H9 (cell line): ENCODE results near the gene OR10H2. TPM values are rescaled to one million over a fixed set of nuclear protein-coding genes. Genes with fewer than 3 reads are reported as not detected.

Experiments
- DNase-seq: peaks from one replicate; pipeline ENCODE4 v3.0.0-alpha.2; 2017
- H2AFZ ChIP-seq: one replicate; pipeline ENCODE4 v1.6.1; 2013; ENCODE audit warnings: mild to moderate bottlenecking, low read length, control low read depth, moderate library complexity
- H2AK5ac ChIP-seq: 2 replicates; pipeline ENCODE4 v1.6.1; 2013; ENCODE audit warnings: low read length, control low read depth, mixed read lengths; ENCODE audit not compliant: insufficient read length
- H2BK120ac ChIP-seq: one replicate; pipeline ENCODE4 v1.6.1; 2013; ENCODE audit warnings: low read depth, mild to moderate bottlenecking, low read length, control low read depth, inconsistent platforms; ENCODE audit not compliant: poor library complexity, severe bottlenecking
- H2BK12ac ChIP-seq: 2 replicates; pipeline ENCODE4 v1.6.1; 2013; ENCODE audit warnings: low read length, control low read depth, mixed read lengths, low read depth; ENCODE audit not compliant: insufficient read length
- H2BK15ac ChIP-seq: 2 replicates; pipeline ENCODE4 v1.6.1; 2013; ENCODE audit warnings: low read depth, low read length, control low read depth
- H2BK20ac ChIP-seq: one replicate; pipeline ENCODE4 v1.6.1; 2013; ENCODE audit warnings: low read depth, mild to moderate bottlenecking, low read length, control low read depth, inconsistent platforms; ENCODE audit not compliant: poor library complexity, severe bottlenecking
- H2BK5ac ChIP-seq: 2 replicates; pipeline ENCODE4 v1.6.1; 2013; ENCODE audit warnings: low read length, control low read depth, mixed read lengths; ENCODE audit not compliant: insufficient read length
- H3K14ac ChIP-seq: 2 replicates; pipeline ENCODE4 v1.6.1; 2013; ENCODE audit warnings: low read length, control low read depth; ENCODE audit not compliant: insufficient read depth
- H3K18ac ChIP-seq: 2 replicates; pipeline ENCODE4 v1.6.1; 2013; ENCODE audit warnings: low read depth, mild to moderate bottlenecking, mixed read lengths, low read length, control low read depth; ENCODE audit not compliant: insufficient read length
- H3K23ac ChIP-seq: 2 replicates; pipeline ENCODE4 v1.6.1; 2013; ENCODE audit warnings: low read length, control low read depth, mixed read lengths, low read depth; ENCODE audit not compliant: insufficient read length
- H3K23me2 ChIP-seq: 2 replicates; pipeline ENCODE4 v1.6.1; 2013; ENCODE audit warnings: low read depth, mild to moderate bottlenecking, mixed read lengths, low read length, control low read depth; ENCODE audit not compliant: insufficient read length, poor library complexity, severe bottlenecking
- H3K27ac ChIP-seq: 2 replicates; pipeline ENCODE4 v1.5.1; 2013; ENCODE audit warnings: low read length, control low read depth, mixed read lengths, low read depth; ENCODE audit not compliant: insufficient read length
- H3K27me3 ChIP-seq: 2 replicates; pipeline ENCODE4 v1.6.1; 2013; ENCODE audit warnings: low read length, control low read depth, inconsistent platforms; ENCODE audit not compliant: insufficient read depth
- H3K4ac ChIP-seq: 2 replicates; pipeline ENCODE4 v1.6.1; 2013; ENCODE audit warnings: low read depth, mild to moderate bottlenecking, control low read depth, inconsistent platforms, low read length, moderate library complexity
- H3K4me1 ChIP-seq: 2 replicates; pipeline ENCODE4 v1.6.1; 2013; ENCODE audit warnings: low read length, control low read depth, inconsistent platforms; ENCODE audit not compliant: insufficient read depth
- H3K4me2 ChIP-seq: 2 replicates; pipeline ENCODE4 v1.6.1; 2013; ENCODE audit warnings: low read length, control low read depth, mixed read lengths; ENCODE audit not compliant: insufficient read length, insufficient read depth
- H3K56ac ChIP-seq: 2 replicates; pipeline ENCODE4 v1.6.1; 2013; ENCODE audit warnings: low read depth, mild to moderate bottlenecking, mixed read lengths, low read length, control low read depth; ENCODE audit not compliant: insufficient read length
- H3K79me1 ChIP-seq: 2 replicates; pipeline ENCODE4 v1.6.1; 2013; ENCODE audit warnings: low read depth, mild to moderate bottlenecking, moderate library complexity, low read length, control low read depth, inconsistent platforms; ENCODE audit not compliant: insufficient read depth, poor library complexity, severe bottlenecking
- H3K79me2 ChIP-seq: 2 replicates; pipeline ENCODE4 v1.6.1; 2013; ENCODE audit warnings: low read length, control low read depth, inconsistent platforms; ENCODE audit not compliant: insufficient read depth
- H3K9ac ChIP-seq: 2 replicates; pipeline ENCODE4 v1.6.1; 2013; ENCODE audit warnings: low read length, control low read depth, mixed read lengths; ENCODE audit not compliant: insufficient read length; ENCODE audit errors: extremely low read depth
- H3K9me3 ChIP-seq: one replicate; pipeline ENCODE4 v1.6.1; 2013; ENCODE audit warnings: low read depth, low read length, inconsistent platforms; ENCODE audit not compliant: control insufficient read depth
- H3T11ph ChIP-seq: one replicate; pipeline ENCODE4 v1.6.1; 2013; ENCODE audit warnings: mild to moderate bottlenecking, low read length, control low read depth, inconsistent platforms
- H4K20me1 ChIP-seq: one replicate; pipeline ENCODE4 v1.6.1; 2013; ENCODE audit not compliant: control insufficient read depth, insufficient read length, insufficient read depth
- H4K5ac ChIP-seq: 2 replicates; pipeline ENCODE4 v1.6.1; 2013; ENCODE audit warnings: low read depth, mild to moderate bottlenecking, mixed read lengths, low read length, control low read depth; ENCODE audit not compliant: insufficient read length
- H4K8ac ChIP-seq: replicated peaks from 2 replicates; pipeline ENCODE4 v1.6.1; 2013; ENCODE audit warnings: low read length, control low read depth, mixed read lengths, low read depth; ENCODE audit not compliant: insufficient read length
- H4K91ac ChIP-seq: 2 replicates; pipeline ENCODE4 v1.6.1; 2013; ENCODE audit warnings: low read depth, mild to moderate bottlenecking, moderate library complexity, mixed read lengths, low read length, control low read depth; ENCODE audit not compliant: insufficient read length
- H3K27ac Mint-ChIP-seq, 3 experiments: 2 replicates in 2 of 3; 3 replicates in 1 of 3; pipeline ENCODE4 v1.8.0; 2020 to 2021; ENCODE audit warnings: mixed read lengths in 3 of 3, mild to moderate bottlenecking in 1 of 3, moderate library complexity in 1 of 3
- H3K27me3 Mint-ChIP-seq: 2 replicates; pipeline ENCODE4 v1.8.0; 2021; ENCODE audit warnings: low read depth, mild to moderate bottlenecking, moderate library complexity, mixed read lengths
- H3K36me3 Mint-ChIP-seq, 3 experiments: 2 replicates in 2 of 3; 3 replicates in 1 of 3; pipeline ENCODE4 v1.8.0; 2020 to 2021; ENCODE audit warnings: low read depth in 3 of 3, mixed read lengths in 3 of 3; ENCODE audit not compliant: insufficient read depth in 1 of 3
- H3K4me1 Mint-ChIP-seq, 2 experiments: 2 replicates each; pipeline ENCODE4 v1.8.0; 2020; ENCODE audit warnings: mixed read lengths in 2 of 2
- H3K4me3 Mint-ChIP-seq, 2 experiments: 2 replicates in 1 of 2; 3 replicates in 1 of 2; pipeline ENCODE4 v1.8.0; 2020 to 2021; ENCODE audit warnings: mild to moderate bottlenecking in 2 of 2, mixed read lengths in 2 of 2, moderate library complexity in 1 of 2
- H3K9me3 Mint-ChIP-seq, 2 experiments: 2 replicates in 1 of 2; 3 replicates in 1 of 2; pipeline ENCODE4 v1.8.0; 2020; ENCODE audit warnings: mild to moderate bottlenecking in 2 of 2, mixed read lengths in 2 of 2, moderate library complexity in 1 of 2
- WGBS: extraction: QIAGEN DNeasy Blood & Tissue Kit; methylation state at CpG from one replicate; pipeline ENCODE4 v1.1.7; 2013; ENCODE audit warnings: missing lambda C conversion rate, low lambda C conversion rate, mixed read lengths; ENCODE audit not compliant: insufficient read length; ENCODE audit errors: extremely low coverage; 5-methylcytosine and 5-hydroxymethylcytosine counted together
- total RNA-seq: library from RNA; stranded (reverse); gene quantifications from 2 replicates; pipeline ENCODE4 v1.2.1, GENCODE V29; 2021
- TF ChIP-seq, protein P1 (sequence below): fragments of 200-600 bp; sonication (generic); conservative IDR thresholded peaks from 3 replicates; pipeline ENCODE4 v1.8.0; 2021; ENCODE audit warnings: antibody characterized with exemption, mild to moderate bottlenecking

The OR10H2 gene
- total RNA-seq, 1 experiment from 2014 or later, result not detected

DNA sequence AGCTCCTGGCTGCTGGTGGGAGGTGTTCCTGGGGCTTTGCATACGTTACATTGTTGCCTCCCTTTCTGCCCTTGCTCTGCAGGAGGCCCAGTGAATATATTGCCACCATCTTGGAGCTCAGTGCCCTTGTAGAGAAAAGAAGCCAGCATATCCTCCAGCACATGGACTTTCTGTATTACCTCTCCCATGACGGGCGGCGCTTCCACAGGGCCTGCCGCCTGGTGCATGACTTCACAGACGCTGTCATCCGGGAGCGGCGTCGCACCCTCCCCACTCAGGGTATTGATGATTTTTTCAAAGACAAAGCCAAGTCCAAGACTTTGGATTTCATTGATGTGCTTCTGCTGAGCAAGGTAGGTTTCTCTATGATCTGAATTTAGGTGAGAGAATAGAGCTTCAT lies 44.4 kb upstream of the OR10H2 start:
- H3K9me3 ChIP-seq, result peaks cover 96% of the 10 kb centered on the region
- DNase-seq, result no peak
- TF ChIP-seq, protein P1, sequence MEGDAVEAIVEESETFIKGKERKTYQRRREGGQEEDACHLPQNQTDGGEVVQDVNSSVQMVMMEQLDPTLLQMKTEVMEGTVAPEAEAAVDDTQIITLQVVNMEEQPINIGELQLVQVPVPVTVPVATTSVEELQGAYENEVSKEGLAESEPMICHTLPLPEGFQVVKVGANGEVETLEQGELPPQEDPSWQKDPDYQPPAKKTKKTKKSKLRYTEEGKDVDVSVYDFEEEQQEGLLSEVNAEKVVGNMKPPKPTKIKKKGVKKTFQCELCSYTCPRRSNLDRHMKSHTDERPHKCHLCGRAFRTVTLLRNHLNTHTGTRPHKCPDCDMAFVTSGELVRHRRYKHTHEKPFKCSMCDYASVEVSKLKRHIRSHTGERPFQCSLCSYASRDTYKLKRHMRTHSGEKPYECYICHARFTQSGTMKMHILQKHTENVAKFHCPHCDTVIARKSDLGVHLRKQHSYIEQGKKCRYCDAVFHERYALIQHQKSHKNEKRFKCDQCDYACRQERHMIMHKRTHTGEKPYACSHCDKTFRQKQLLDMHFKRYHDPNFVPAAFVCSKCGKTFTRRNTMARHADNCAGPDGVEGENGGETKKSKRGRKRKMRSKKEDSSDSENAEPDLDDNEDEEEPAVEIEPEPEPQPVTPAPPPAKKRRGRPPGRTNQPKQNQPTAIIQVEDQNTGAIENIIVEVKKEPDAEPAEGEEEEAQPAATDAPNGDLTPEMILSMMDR, result no peak
- no peaks in the 10 kb centered on the region for H3K27me3 ChIP-seq
- no peak overlapping the region for H2AFZ ChIP-seq
- H3K4me1 ChIP-seq, result no peaks in the 10 kb centered on the region
- no peak overlapping the region for H2BK20ac ChIP-seq
- Mint-ChIP-seq H3K9me3 (peaks cover 96 to 98% of the 10 kb centered on the region in 2 experiments), H3K27ac (no peak overlapping the region), H3K4me3 (no peak overlapping the region), H3K36me3 (peaks cover 5 to 42% (median 22%) of the 10 kb centered on the region in 3 experiments; a peak in 6 of 7 replicates), H3K27me3 (peaks cover 7% of the 10 kb centered on the region), H3K4me1 (no peaks in the 10 kb centered on the region)
- H3K23me2 ChIP-seq, result no peaks in the 10 kb centered on the region
- H3K79me2 ChIP-seq, result no peaks in the 10 kb centered on the region
- no peak overlapping the region for H3K18ac ChIP-seq
- no peak overlapping the region for H4K8ac ChIP-seq
- no peak overlapping the region for H2BK5ac ChIP-seq
- no peak overlapping the region for H3K4ac ChIP-seq
- H2BK120ac ChIP-seq, result no peak overlapping the region
- H3K4me2 ChIP-seq, result no peak overlapping the region
- no CpG with 5 or more reads among the region's 10 CpGs for WGBS
- no peak overlapping the region for H2BK15ac ChIP-seq
- H3K27ac ChIP-seq, result no peak overlapping the region
- no peak overlapping the region for H4K91ac ChIP-seq
- H2AK5ac ChIP-seq, result no peak overlapping the region
- H3K23ac ChIP-seq, result no peak overlapping the region
- no peaks in the 10 kb centered on the region for H3K79me1 ChIP-seq
- H3K56ac ChIP-seq, result no peak overlapping the region
- no peak overlapping the region for H2BK12ac ChIP-seq
- H3K9ac ChIP-seq, result no peak overlapping the region
- no peak overlapping the region for H3K14ac ChIP-seq
- H4K5ac ChIP-seq, result no peak overlapping the region
- H4K20me1 ChIP-seq, result no peaks in the 10 kb centered on the region
- no peak overlapping the region for H3T11ph ChIP-seq
